ENCODE data around the gene RPL22L1. TPM values are rescaled to one million over a fixed set of nuclear protein-coding genes. Genes with fewer than 3 reads are reported as not detected.

The RPL22L1 gene
- total and polyA plus RNA-seq, 8 donors = 41.1 to 115 (median 71.4) TPM

- Histone ChIP-seq H3K4me1 (peaks cover 18 to 35% of the 10 kb centered on the region in 2 donors), H3K9me3 (no peaks in the 10 kb centered on the region), H3K36me3 (peaks cover 5 to 33% of the 10 kb centered on the region in 2 donors), H3K4me3 (no peak overlapping the region), H3K27me3 (no peaks in the 10 kb centered on the region), H3K27ac (no peak overlapping the region)
- DNase-seq = no peak
- TF ChIP-seq CTCF (IDR thresholded peaks at IDR 0.05) = no peak
- intact Hi-C loops (cut with DNase I) = no loop called here
- ATAC-seq = no peak
Measured at GRCh38 chr3:170865209-170866094, 4.5 kb downstream of the RPL22L1 start.

GRCh38 chr3:170864525-170865208 lies 5.3 kb downstream of the RPL22L1 start:
- ATAC-seq (no peak), DNase-seq (no peak)
- H3K27ac ChIP-seq = no peak overlapping the region
- peaks cover 5 to 33% of the 10 kb centered on the region in 2 donors for H3K36me3 ChIP-seq
- H3K4me3 ChIP-seq = no peak overlapping the region
- no peaks in the 10 kb centered on the region for H3K27me3 ChIP-seq
- no peak for TF ChIP-seq CTCF (IDR thresholded peaks at IDR 0.05)
- H3K9me3 ChIP-seq = no peaks in the 10 kb centered on the region
- H3K4me1 ChIP-seq = peaks cover 18 to 34% of the 10 kb centered on the region in 2 donors
- intact Hi-C loops (cut with DNase I) = no loop called here

- no peak for DNase-seq
- Histone ChIP-seq H3K4me3 (no peak overlapping the region), H3K27ac (no peak overlapping the region), H3K4me1 (peaks cover 16 to 29% of the 10 kb centered on the region in 2 donors), H3K9me3 (no peaks in the 10 kb centered on the region), H3K36me3 (peaks cover 5 to 33% of the 10 kb centered on the region in 2 donors), H3K27me3 (no peaks in the 10 kb centered on the region)
- TF ChIP-seq CTCF (IDR thresholded peaks at IDR 0.05) = no peak
- no peak for ATAC-seq
- intact Hi-C loops (cut with DNase I) = no loop called here
Measured at GRCh38 chr3:170863816-170864215, 6.2 kb downstream of the RPL22L1 start.

GRCh38 chr3:170862618-170863374 lies 7.2 kb downstream of the RPL22L1 start:
- no peak for ATAC-seq
- Histone ChIP-seq H3K27me3 (no peaks in the 10 kb centered on the region), H3K4me1 (peaks cover 6 to 19% of the 10 kb centered on the region in 2 donors), H3K27ac (peak overlapping the region in 1 of 2 donors; percentile 7), H3K4me3 (no peak overlapping the region), H3K36me3 (peaks cover 4 to 28% of the 10 kb centered on the region in 2 donors), H3K9me3 (no peaks in the 10 kb centered on the region)
- TF ChIP-seq CTCF (IDR thresholded peaks at IDR 0.05) = no peak
- DNase-seq = peak in 2 of 4 donors; percentile 25 to 40
- intact Hi-C loops (cut with DNase I) = no loop called here

Measured in left lung (tissue), 10 donors.